GM19438 (cell line): ENCODE data around the gene C17orf75.
A peak's percentile ranks its signal among the peaks of the same experiment; 100 is the strongest.
"Not testable (repeated sequence)": the region's sequence is repeated elsewhere in the genome, so short reads cannot be mapped to it uniquely, and the experiment has no call there.

ENCODE experiments used
- ATAC-seq: cut with Tn5 transposase; IDR thresholded peaks from one replicate; pipeline ENCODE4 v1.9.1; 2021; ENCODE audit warnings: low read depth; ENCODE audit not compliant: unreplicated experiment

Gene C17orf75, protein sequence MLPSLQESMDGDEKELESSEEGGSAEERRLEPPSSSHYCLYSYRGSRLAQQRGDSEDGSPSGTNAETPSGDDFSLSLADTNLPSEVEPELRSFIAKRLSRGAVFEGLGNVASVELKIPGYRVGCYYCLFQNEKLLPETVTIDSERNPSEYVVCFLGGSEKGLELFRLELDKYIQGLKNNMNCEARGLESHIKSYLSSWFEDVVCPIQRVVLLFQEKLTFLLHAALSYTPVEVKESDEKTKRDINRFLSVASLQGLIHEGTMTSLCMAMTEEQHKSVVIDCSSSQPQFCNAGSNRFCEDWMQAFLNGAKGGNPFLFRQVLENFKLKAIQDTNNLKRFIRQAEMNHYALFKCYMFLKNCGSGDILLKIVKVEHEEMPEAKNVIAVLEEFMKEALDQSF

GRCh38 chr17:32341857-32342602 is at the start of gene C17orf75:
Gene C17orf75, minus strand, starts transcription at chr17:32342173. Its CDS starts 34 bp downstream, at chr17:32342139.
- ATAC-seq: peak; percentile 74

GRCh38 chr17:32388613-32389459 is 46.9 kb upstream of the C17orf75 start:
- ATAC-seq: no peak

DNA sequence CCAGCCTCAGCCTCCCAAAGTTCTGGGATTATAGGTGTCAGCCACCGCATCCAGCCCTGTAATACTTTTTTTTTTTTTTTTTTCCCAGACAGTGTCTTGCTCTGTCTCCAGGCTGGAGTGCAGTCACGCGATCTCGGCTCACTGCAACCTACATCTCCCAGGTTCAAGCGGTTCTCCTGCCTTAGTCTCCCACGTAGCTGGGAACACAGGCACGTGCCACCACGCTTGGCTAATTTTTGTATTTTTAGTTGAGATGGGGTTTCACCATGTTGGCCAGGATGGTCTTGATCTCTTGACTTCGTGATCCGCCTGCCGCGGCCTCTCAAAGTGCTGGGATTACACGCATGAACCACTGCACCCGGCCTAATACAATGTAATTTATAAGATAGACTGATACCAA is 46.2 kb upstream of the C17orf75 start:
- not testable (repeated sequence) for ATAC-seq

- no peak for ATAC-seq
These were observed 44.9 kb upstream of the C17orf75 start for GRCh38 chr17:32386844-32387243.

DNA sequence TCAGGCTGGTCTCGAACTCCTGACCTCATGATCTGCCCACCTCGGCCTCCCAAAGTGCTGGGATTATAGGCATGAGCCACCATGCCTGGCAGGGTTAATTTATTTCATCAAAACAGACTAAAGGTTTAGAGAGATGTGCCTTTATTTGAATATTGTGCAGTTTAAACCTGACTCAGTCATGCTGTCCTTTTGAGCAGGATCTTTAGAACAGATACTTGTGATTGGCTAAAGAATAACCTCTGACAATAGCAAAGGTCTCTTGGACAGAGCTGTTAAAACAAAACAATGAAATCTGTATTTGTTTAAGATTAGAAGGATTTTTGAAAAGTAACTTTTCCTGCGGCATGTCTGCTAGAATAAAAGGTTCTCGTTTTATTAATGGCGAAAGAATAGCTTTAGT is 44.0 kb upstream of the C17orf75 start:
- ATAC-seq: no peak

DNA sequence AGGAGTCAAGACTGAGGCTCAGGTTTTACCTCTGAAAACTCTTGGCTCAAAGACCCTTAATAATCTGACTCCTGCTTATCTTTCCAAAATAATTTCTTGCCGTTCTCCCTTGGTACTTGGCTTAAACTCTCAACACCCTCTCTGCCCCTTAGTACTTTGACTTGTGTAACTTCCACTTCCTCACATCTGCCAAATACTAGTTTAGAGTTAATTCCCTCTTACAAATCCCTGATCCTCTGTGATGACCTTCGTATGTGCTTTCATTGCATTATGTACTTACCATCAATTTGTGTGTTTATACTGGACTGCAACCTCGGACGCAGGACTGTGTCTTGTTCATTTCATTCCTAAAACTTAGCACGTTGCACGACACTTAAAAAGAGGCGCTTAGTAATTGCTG is 43.1 kb upstream of the C17orf75 start:
- ATAC-seq: no peak

- no peak for ATAC-seq
These were observed 42.0 kb upstream of the C17orf75 start for GRCh38 chr17:32383926-32384434.

GRCh38 chr17:32382526-32383223 is 40.7 kb upstream of the C17orf75 start:
- ATAC-seq: no peak

DNA sequence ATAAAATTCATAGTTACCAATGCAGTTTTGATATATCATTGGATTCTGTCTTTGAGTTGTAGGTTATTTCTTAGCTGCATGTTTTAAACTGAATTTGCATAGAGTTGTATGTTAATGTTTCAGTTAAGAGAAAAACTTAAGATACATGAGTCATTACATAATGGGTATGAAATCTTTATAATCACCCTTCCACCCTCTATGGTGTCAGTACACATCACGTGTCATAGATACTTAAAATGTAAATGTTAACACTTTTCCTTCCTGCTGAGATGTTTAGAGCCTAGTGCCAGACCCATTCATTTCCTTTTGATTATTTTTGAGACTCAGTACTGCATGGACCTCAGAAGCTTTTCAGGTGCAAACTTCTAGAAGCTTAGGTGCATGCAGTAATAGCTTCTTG is 28.5 kb upstream of the C17orf75 start:
- no peak for ATAC-seq

DNA sequence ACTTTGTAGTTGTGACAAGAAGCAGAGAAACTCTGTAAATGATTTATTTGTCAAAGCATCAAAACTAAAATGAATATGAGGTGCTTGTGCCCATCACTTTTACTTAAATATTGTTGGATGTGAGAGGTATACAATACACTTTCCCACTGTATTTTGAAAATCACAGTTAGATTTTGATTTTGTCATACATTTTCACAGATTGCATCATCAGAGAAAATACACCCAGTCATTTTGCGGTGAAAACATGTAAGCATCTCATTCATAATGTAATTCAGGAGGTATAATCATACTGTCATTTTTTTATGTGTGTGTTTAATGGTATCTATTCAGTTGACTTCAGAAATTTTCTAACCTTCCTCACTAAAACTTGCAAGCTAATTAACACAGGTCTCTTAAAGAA is 19.3 kb upstream of the C17orf75 start:
- no peak for ATAC-seq

DNA sequence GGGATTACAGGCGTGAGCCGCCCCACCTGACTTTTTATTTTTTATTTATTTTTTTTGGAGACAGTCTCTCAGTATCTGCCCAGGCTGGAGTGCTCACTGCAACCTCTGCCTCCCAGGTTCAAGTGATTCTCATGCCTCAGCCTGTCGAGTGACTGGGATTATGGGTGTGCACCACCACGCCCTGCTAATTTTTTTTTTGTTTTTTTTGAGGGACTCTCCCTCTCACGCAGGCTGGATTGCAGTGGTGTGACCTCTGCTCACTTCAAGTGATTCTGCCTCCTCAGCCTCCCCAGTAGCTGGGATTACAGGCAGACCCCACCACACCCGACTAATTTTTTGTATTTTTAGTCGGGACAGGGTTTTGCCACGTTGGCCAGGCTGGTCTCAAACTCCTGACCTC is 15.6 kb upstream of the C17orf75 start:
- ATAC-seq: no peak

- no peak for ATAC-seq
These were observed 14.8 kb upstream of the C17orf75 start for GRCh38 chr17:32356750-32357149.

DNA sequence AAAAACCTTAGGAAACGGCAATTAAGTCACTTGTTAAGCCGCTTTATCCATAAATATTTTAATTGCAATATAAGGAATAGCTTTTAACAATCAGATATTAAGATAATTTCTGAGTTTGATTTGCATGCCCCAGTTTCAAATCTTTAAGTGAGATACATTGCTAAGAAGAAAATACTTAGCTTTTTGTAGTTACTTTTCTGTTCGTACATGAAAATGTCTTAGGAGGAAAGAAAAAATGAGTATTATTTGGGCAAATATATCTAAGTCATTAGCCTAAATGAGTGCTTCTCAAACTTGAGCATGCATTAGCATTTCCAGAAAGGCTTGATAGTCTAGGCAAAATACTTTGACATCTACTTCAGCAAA is 14.4 kb upstream of the C17orf75 start:
- ATAC-seq: no peak

DNA sequence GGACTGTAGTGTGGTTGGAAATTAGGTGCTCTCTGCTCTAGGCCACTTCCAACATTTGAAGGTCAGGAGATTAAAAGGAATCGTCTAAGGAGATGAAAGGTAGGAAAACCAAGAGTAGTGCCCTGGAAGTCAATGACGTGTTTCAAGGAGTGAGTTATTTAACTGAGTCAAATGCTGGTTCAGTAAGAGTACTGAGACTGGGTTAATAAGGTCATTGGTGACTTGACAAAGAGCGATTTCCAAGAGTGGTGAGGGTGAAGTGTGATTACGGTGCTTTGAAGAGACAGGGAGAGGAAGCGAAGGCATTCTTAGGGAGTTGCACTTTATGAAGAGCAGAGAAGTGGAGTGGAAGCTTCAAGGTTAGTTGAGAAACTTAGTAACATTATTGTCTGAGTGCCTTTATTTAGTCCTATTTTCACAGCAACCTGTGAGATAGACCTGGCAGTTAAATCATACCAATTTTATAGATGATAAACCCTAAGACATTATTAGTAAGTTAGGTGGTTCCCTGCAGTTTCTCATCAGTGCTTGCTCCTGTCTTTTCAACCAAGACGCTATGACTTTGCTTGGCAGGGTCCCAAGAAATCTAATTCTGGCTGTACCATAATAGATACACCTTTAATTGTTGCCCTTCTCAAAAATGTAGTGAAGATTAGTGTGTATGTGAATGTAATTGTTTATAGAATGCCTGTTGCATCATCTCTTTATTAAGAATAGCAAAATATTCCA is 13.8 kb upstream of the C17orf75 start:
- ATAC-seq: no peak

GRCh38 chr17:32352734-32353133 is 10.8 kb upstream of the C17orf75 start:
- not testable (repeated sequence) for ATAC-seq

GRCh38 chr17:32350666-32351418 is 8.9 kb upstream of the C17orf75 start:
- ATAC-seq: peak; percentile 9

DNA sequence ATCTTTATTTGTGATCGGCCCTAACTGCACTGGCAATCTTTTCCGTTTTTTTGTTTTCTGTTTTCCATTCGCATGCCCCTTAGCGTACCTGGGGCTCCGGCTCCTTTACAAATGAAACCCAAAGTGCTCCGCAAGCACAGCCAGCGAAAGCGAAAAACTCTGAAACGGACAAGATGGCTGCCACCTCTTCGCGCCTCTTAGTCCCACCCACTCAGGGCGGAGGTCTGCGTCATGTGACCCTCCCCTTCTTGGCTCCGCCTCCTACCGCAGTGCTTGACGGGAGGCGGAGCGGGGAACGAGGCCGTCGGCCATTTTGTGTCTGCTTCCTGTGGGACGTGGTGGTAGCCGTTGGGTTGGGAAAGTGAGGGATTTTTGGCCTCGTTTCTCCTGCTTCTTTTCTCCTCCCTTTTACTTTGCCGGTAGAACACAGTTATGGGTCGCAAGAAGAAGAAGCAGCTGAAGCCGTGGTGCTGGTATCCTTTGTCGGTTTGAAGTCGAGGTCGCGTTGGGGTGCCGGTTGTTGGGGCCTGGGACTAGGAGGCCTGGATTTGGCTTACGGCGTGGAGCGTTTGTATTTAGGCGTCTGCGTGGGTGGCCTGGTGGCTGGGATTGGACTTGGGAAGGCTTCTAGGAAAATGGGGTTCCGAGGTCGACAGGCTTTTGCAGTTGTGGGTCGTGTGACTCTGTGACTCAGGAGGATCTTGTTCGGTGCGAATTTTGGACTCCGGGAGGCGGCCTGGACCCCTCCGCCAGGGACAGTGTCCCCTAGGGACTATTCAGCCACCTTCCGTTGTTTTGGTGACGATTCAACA is 8.1 kb upstream of the C17orf75 start, which contains the start of gene ZNF207:
Gene ZNF207, plus strand, starts transcription at position 304 of the 812 bp plus-strand sequence. Its CDS starts 129 bp downstream, at position 433.
- ATAC-seq: peak; percentile 88

GRCh38 chr17:32349503-32349853 is 7.5 kb upstream of the C17orf75 start:
- no peak for ATAC-seq
